Measurements from ENCODE around the gene RALGAPA2.

Gene RALGAPA2

DNA sequence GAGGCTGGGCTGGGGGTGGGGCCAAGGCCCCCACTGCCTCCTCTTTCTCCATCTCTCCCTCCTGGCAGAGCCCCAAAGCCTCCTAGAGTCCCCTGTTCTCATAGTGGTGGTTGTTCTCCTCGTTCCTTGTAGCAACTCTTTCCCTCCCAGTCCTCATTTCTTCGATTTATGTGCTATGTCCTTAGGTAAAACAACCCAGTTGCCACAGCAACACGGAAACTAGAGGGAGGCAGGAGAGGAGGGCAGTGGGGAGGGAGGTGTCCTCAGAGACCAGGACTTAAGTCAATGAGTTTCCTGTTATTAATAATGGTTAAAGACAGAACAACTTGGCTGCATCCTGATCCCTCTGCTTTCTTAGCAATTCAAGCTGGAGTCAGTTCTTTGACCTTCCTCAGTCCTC is 183.6 kb downstream of the RALGAPA2 start:
- DNase-seq, result no peak

DNA sequence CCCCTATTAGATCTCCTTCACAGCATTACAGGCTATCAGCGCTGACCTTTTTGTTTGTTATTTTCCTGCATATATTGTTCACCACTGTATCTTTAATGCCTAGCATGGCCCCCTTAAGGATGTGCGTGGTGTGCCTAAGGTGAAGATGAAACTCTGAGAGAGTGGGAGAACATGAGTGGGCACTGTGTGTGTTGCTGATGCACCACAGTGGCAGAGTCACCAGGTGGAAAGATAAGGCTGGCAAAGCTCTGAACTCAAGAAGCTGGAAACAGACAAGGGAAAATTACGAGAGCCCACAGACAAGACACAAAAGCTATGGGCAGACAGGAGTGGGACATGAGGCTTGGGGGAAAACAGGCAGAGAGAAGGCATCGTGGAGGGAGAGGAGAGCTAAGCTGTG is 184.8 kb downstream of the RALGAPA2 start:
- DNase-seq, result no peak

DNA sequence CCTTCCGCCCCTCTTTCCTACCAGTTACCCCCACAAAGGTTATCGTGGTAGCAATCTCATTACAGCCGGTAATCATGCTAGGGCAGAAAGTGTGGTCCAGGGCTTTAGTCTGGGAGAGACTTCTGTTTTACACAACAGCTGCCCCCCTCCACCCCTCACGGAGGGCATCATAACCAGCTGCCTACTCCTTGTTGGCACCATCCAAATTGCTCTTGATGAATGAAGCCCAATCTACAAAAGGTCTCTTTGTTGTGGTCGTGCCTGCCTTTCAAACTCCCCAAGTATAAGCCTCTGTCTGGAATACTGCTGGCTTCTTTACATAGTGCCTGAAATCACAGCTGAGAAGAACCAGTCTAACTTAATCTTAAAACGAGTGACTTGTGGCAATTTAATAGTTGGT is 186.7 kb downstream of the RALGAPA2 start:
- DNase-seq, result no peak

DNA sequence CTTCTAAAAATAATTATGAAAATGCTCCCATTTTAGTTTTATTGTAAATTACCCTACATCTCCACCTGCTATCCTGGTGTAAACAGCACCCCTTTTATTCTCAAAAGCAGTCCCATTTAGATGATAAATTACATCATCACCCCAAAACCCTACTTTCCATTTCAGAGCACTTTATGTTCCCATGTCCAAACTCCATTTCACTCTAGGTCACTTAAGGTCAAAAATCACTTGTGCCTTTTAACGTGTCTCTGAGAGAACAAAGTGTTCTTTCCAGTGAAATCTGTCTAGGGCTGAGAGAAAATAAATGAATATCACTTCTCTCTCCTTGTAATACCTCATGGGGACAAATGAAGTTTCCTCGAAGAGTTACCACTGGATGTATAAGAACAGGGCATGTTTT is 187.2 kb downstream of the RALGAPA2 start:
- no peak for DNase-seq

DNA sequence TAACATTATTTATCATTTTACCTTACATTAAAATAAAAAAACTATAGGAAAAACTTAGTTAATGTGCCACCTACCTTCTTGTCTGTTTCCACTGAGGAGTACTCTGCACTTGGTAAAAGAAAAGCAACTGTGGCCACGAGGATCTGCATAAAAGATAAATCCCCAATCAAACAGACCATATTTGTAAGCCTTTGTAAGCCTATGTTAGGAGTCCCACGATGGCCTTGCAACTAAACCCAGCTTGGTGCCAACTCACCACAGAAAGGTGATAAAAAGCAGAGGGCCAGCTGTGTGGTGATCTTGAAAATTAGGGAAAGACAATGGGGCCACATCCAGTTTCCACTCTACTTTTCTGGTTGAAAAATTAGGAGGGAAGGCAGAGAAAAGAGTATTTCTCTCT is 187.7 kb downstream of the RALGAPA2 start:
- DNase-seq, result no peak

DNA sequence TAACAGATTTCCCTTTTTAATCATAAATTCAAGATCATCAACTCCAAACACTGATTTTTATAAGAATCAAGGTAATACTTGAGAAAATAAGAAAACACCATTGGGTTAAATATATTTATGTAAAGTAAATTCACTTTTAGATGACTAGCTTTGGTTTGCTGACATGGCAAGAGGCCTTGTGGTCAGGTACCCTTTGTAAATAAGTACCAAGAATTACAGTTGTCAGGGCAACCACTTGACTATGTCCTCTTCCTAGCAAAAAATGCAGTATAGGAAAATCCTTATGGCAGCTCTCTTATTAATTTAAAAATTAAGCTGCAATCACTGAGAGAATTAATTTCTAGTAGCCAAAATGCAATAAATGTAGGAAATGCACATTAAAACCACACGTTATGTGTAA is 190.7 kb downstream of the RALGAPA2 start:
- DNase-seq, result no peak

DNA sequence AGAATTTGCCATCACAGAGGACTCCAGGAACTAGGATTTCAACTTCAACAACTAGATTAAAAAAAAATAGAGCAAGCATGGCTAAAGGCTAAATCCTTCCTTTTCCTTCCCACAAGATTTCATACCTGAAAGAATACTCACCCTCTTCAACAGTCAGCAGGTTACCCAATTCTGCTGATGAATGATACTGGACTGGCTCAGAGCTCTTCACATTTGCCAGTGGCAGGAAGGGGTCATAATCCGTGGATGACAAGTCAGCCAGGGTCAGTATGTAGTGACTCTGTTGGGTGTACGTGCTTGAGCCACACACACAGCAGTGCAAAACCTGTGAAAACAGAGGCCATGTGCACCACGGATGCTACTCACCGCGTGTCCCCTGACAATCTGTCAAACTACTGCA is 191.7 kb downstream of the RALGAPA2 start:
- no peak for DNase-seq

DNA sequence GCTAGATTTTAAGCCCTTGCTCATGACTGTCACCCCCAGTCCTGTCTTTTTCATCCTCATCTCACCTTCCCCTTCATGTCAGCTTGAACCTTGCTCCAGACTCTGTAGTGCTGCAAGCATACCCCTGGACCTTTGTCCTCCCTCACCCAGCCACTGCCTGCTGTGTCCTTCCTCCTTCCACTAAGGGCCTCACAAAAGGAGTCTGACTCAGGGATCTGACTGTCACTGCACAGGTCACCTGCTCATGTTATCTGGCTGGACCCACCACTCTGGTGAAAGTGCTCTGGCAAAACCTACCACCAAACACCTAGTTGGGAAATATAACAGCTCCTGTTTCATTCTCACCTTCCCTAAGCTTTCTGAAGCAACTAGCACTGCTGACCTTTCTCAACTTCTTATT is 193.2 kb downstream of the RALGAPA2 start:
- DNase-seq, result no peak

DNA sequence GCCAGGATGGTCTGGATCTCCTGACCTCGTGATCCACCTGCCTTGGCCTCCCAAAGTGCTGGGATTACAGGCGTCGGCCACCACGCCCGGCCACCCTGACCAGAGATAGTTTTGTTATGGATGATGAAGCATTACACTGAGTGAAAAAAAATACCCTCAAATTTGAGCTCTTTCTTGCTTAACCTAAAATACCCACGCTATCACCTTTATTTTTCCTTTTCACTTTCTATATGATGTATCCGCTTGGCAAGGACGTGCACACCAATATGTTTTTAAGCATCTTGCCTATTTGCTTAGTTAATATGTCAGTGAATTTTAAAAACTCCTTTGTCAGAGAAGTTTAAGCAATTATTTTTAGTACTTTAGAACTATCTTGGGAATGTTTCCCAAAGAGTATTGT is 194.2 kb downstream of the RALGAPA2 start:
- DNase-seq, result no peak

DNA sequence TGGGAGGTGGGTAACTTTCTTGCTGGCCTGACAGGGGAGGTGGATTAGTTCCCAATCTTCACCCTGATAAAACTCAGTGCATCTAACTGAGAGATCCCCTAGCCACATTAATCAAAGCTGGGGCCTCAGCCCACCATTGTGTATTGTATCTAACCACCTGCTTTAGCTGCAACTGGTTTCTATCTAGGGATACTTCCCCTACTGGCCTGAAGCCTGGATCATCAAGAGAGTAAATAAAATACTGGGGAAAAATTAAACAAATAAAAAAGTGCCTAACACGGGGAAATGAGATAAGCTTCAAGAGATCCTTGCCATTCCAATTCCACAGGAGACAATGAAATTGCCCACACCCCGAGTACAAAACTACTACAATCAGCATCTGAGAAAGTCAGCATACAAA is 195.1 kb downstream of the RALGAPA2 start:
- DNase-seq, result no peak

DNA sequence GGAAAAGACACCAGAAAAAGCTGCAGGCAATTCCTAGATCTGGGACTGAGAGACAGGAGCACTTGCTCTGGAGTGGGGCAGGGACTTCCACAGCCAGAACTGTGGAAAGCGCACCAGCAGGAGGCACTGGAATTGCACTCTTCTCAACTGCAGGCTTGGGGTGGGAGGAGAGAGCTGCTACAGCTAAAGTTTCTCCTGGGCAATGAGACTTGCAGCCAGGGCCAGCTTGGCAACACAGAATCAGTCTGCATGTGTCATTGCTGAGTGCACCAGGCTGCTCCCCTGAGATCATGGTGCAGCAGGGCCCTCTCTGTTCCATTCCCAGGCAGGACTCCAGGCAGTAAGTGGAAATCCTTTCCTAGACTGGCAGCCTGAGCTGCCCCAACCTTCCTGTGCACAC is 198.7 kb downstream of the RALGAPA2 start:
- DNase-seq, result no peak

DNA sequence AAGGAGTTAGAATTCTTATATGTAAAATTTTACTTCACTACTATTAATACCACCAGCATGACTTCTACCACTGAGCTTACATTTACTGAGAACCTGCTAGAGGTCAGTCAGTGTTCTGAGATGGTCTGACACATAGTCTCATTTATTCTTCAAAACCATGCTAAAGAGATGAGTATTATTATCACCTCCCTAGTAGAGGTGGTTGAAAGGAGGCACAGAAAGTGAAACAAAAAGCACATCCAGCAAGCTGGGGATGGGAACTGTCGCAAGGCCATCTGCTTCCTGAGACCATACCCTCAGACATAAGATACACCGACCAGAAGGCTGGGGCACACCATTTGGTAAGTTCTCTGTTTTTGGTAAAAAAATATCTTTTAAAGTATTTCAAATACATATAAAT is 206.9 kb downstream of the RALGAPA2 start:
- no peak for DNase-seq

DNA sequence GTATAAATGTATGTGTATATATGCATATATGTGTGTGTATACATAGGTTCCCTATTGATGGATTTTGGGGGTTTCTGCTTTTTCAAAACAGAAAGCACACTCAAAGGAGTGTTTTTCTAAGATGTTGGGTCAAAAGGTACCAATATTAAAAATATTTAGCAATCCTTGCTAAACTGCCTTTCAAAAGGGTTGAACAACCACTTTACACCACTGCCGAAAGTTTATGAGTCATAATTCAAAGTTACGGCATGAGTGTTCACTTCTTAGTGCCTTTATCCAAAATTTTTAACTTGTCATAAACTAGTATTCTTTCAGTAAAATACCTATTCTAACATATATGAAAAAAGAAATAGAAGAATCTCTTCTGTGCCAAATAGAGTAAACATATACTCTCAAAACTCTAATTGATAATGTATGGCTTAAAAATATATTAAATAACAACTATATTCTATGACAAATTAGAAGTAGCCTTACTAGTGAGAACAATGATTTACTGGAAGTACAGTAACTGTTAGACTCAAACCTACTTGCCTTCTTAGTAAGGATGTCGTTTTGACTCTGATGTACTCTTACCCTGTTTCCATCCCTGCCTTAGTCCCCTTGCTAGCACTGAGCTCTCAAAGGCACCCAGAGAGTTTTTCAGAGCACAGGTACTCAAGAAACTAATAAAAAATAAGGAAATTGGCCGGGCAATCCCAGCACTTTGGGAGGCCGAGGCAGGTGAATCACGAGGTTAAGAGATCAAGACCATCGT is 208.5 kb downstream of the RALGAPA2 start:
- DNase-seq, result no peak

DNA sequence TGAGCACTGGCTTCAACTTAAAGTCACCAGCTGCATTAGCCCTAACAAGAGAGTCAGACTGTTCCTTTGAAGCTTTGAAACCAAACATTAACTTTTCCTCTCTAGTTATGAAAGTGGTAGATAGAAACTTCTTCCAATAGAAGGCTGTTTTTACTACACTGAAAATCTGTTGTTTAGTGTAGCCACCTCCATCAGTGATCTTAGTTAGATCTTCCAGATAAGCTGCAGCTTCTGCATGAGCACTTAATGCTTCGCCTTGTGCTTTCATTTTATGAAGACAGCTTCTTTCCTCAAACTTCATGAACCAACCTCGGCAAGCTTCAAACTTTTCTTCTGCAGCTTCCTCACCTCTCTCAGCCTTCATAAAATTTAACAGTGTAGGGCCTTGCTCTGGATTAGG is 211.3 kb downstream of the RALGAPA2 start:
- DNase-seq, result no peak

DNA sequence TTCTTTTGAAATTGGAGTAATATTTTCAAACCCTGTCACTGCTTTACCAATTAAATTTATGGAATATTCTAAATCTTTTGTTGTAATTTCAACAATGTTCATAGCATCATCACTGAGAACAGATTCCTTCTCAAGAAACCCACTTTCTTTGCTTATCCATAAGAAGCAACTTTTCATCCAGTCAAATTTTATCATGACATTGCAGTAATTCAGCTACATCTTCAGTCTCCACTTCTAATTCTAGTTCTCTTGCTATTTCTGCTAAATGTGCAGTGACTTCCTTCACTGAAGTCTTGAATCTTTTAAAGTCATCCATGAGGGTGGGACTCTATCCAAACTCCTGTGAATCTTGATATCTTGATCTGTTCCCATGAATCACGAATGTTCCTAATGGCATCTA is 212.1 kb downstream of the RALGAPA2 start:
- no peak for DNase-seq

DNA sequence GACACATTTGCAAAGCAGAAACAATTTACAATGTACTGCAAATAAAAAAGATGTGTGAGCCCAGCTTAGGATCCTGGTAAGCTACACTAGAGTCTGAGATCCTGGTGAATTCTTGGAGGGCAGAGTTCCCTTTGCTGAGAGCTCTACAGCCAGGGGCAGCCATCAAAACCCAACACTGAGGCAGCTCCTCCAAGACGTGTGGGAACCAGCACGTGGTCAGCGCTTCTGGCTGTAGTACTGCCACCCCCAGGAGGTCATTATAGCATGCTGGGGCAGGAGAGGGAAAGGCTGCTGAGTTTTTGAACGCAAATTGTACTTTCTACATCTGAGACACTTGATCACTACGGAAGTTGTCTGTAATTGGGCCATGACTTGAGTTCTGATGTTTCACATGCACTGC is 213.0 kb downstream of the RALGAPA2 start:
- DNase-seq, result no peak

DNA sequence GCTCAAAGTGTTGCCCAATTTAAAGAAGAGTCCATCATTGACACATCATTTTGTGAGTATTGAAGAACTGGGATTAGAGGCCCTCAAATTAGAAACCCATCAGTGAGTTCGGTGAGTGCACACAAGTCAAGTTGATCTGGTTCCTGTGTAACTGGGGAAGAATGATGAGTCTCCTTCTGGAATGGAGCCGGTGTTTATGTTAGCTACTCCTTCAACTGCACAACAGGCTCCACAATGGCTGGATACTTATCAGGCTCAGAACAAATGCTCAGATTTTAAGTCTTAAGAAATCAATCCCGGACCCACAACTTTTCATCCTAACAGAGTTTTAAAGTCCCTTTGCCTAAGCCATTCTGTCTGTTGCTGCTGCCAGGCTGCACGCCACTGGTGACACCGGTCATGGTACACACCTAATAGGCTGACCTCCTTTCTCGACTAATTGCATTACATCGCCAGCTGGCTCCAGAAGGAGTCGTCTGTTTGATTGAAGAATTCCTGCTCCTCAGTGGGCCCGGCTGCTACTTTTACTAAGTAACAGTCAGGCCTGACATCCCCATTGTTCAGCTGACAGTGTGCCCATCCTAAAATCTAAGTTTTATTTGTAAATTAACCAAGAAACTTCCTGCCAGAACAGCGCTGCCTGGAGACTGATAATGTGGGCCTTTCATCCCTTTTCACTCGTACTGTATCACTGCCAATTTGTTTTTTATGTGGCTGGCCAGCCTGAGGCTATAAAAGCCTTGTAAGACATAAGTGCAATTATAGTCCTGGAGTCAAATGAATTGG is 214.2 kb downstream of the RALGAPA2 start:
- DNase-seq, result no peak

DNA sequence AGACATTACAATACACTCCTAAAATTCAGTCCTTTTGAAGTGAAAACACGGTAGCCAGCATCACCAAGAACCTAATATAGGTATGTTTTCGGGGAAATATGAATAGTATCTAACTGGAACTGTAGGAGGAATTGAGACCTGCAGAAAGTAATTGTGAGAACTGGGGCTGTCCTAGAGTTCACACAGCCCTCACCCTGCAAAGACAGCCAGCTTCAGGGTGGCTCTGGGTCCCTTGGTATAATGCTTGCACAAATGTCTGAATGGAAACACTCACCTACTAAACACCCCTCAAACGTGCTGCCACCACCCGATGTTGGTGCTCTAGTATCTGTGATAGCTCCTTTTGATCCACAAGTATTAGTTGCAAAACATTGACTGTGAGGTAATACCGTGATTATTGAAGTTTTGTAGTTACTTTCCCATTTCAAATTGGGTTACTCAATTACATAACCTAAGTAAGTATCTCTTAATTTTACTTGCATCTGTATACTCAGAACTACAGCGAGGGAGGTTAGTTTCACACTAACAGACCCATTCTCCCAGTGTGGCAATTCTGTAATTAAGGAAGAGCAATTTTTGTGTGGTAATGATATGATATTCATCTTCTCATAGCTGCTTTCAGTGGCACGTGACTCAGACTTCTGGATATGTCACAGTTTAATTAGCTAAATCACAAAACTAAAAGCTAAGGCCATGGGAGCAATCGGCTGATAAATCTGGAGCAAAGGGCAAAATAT is 215.0 kb downstream of the RALGAPA2 start:
- no peak for DNase-seq

DNA sequence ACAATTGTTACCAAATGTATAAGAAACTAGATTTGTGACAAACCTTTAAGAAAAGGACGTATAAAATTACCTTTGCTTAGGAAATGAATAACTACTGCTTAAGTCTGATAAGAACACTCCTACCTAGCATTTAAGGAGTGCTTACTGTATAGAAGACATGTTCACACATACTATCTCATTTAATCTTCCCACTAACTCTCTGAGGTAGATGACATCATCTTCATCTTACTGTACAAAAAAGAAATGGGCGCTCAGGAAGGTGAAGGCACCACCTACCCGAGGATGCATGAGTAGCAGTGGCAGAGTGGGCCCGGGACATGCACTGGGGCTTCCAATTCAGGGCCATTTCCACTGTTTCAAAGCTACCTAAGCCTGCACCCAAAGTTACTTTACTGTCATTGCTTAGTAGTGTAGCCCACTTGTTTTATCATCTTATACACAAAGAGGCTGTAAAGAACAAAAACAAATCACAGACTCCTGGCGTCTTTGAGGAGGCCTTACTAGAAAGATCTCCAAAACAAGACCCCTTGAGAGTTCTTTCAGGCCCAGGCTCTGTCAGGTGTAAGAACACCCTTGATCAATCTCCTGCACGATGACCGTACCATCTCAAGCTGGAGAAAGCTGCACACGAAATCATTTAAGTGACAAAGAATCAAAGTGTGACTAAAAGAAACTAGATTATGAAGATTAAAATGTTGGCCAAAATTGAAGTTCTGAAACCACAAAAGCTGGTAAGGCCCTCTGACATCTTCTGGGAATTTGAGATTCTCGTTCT is 216.5 kb downstream of the RALGAPA2 start:
- DNase-seq, result no peak

DNA sequence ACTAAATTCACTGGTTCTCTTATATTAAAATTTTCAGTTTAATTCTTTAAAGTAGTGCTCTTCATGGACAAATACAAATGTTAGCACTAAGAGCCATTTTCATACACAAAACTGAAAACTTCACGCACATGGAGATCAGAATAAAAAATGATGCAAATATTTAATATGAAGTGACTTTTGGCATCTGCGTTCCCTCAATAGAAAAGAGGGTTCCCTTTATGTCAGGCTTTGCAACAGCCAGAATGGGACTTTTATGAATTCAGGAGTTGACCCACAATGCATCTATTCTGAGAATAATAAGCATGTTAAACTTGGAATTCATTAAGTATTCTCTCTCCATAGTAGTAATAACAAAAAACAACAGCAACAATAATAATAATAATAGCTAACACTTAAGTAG is 218.7 kb downstream of the RALGAPA2 start:
- no peak for DNase-seq

DNA sequence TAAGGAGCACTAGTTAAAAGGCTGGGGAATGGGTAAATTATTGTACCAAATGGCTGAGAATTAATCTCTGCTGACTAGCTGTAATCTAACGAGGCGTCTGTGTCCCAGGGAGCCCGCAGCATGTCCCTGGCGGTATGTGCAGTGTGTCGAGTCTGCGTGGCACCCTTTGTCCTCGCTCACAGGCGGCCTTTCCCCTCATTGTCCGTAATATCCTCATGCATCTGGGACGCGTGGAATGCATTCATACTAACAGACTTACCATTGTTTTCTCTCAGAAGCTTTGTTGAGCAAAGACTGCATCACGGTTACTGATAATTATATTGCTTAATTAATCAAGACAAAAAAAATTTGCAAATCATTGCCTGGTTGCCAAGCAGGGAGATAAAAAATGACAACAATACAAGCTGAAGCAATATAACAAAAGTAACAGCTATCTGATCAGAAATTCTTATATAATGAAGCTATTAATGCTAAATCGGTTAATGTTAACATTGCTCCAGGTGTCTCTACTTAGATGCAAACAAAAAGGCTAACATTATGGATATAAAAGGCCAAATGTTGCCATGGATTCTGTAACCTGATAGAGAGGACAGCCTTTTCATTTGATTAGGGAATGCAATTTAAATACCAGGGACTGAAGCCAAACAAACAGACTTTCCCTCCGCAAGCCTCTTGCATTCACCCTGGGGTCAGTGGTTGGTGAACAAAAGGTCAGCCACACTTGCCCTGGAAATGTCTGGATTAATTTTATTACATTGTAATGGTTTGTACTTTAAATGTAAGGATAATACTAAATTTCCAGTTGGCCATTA is 219.7 kb downstream of the RALGAPA2 start:
- DNase-seq, result no peak

DNA sequence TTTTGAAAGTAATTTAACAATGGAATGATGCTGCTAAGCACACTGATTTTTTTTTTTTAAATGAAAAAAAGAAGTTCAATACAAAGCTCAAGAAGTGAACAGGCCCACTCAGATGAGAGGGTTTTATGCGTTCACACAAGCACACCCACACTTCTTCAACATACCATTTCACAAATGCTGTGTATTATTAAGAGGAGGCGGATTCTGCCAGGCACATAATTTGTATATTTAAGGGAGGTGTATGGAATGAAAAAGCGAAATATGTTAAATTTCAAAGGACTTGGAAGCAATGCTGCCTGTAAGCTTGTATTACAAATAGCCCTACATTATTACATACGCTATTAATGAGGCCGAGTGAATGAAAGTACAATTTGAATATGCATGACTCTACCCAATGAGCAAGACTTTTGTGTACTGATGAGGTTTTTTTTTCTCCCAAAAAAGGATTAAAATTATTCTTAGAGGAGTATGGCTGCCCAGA is 220.6 kb downstream of the RALGAPA2 start:
- no peak for DNase-seq

Measured in effector CD8-positive, alpha-beta T cell (primary cell).